Osteocyte (in vitro differentiated cells): ENCODE measurements around the gene AMBRA1. TPM values are rescaled to one million over a fixed set of nuclear protein-coding genes. Genes with fewer than 3 reads are reported as not detected.

ENCODE experiments used
- DNase-seq: peaks from one replicate; pipeline ENCODE4 v3.0.0; 2021; ENCODE audit warnings: mixed read lengths; ENCODE audit not compliant: unreplicated experiment; ENCODE audit errors: extremely low spot score
- H3K27ac Mint-ChIP-seq: one replicate; pipeline ENCODE4 v1.8.0; 2021; ENCODE audit warnings: mild to moderate bottlenecking, mixed read lengths; ENCODE audit not compliant: unreplicated experiment
- H3K27me3 Mint-ChIP-seq: one replicate; pipeline ENCODE4 v1.8.0; 2021; ENCODE audit warnings: mixed read lengths; ENCODE audit not compliant: unreplicated experiment
- H3K36me3 Mint-ChIP-seq: one replicate; pipeline ENCODE4 v1.8.0; 2021; ENCODE audit warnings: mixed read lengths; ENCODE audit not compliant: unreplicated experiment
- H3K4me1 Mint-ChIP-seq: one replicate; pipeline ENCODE4 v1.8.0; 2021; ENCODE audit warnings: mixed read lengths; ENCODE audit not compliant: unreplicated experiment
- H3K4me3 Mint-ChIP-seq: one replicate; pipeline ENCODE4 v1.8.0; 2021; ENCODE audit warnings: mild to moderate bottlenecking, moderate library complexity, mixed read lengths; ENCODE audit not compliant: unreplicated experiment
- H3K9me3 Mint-ChIP-seq: one replicate; pipeline ENCODE4 v1.8.0; 2021; ENCODE audit warnings: mixed read lengths; ENCODE audit not compliant: unreplicated experiment
- total RNA-seq: library from RNA; stranded (reverse); gene quantifications from 2 replicates; pipeline ENCODE4 v1.2.1, GENCODE V29; 2021
- TF ChIP-seq, protein P1 (sequence below): fragments of 200-600 bp; sonication (generic); IDR thresholded peaks from 2 replicates; pipeline ENCODE4 v1.5.0; 2021; ENCODE audit warnings: antibody characterized with exemption, mild to moderate bottlenecking, moderate library complexity

The AMBRA1 gene
- total RNA-seq, 1 donor from 2014 or later, result 32.1 TPM

DNA sequence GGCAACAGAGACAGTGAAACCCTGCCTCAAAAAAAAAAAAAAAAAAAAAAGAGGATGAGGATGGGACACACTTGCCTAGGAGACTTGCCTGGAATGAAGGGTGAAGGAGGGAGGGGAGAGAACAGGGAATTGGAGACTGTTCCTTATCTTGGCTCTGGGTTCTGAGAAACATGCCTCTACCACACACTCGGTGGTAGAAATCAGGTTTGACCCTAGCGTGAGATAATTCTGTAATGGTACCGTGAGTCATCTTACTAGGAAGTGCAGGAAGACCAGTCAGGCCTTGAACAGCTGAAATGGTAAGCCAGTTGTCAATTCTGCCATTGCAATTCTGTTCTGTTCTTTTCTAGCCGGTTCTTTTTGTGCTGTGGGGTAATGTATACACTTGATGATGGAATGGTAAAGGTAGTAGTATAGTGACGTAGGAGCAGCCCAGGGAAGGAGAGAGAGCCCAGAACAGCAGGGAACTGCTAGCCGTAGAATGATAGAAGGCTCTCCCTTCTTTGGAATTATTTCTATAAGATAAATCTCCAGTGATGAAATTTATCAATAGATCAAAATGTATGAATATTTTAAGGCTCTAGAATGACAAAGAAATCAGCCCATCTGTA, 3.9 kb upstream of the AMBRA1 start:
- no peak overlapping the region for H3K4me3 Mint-ChIP-seq
- no peaks in the 10 kb centered on the region for H3K27me3 Mint-ChIP-seq
- DNase-seq, result no peak
- no peak overlapping the region for H3K27ac Mint-ChIP-seq
- peaks cover 4% of the 10 kb centered on the region for H3K36me3 Mint-ChIP-seq
- H3K9me3 Mint-ChIP-seq, result no peaks in the 10 kb centered on the region
- TF ChIP-seq, protein P1, sequence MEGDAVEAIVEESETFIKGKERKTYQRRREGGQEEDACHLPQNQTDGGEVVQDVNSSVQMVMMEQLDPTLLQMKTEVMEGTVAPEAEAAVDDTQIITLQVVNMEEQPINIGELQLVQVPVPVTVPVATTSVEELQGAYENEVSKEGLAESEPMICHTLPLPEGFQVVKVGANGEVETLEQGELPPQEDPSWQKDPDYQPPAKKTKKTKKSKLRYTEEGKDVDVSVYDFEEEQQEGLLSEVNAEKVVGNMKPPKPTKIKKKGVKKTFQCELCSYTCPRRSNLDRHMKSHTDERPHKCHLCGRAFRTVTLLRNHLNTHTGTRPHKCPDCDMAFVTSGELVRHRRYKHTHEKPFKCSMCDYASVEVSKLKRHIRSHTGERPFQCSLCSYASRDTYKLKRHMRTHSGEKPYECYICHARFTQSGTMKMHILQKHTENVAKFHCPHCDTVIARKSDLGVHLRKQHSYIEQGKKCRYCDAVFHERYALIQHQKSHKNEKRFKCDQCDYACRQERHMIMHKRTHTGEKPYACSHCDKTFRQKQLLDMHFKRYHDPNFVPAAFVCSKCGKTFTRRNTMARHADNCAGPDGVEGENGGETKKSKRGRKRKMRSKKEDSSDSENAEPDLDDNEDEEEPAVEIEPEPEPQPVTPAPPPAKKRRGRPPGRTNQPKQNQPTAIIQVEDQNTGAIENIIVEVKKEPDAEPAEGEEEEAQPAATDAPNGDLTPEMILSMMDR, result no peak
- H3K4me1 Mint-ChIP-seq, result peaks cover 10% of the 10 kb centered on the region

DNA sequence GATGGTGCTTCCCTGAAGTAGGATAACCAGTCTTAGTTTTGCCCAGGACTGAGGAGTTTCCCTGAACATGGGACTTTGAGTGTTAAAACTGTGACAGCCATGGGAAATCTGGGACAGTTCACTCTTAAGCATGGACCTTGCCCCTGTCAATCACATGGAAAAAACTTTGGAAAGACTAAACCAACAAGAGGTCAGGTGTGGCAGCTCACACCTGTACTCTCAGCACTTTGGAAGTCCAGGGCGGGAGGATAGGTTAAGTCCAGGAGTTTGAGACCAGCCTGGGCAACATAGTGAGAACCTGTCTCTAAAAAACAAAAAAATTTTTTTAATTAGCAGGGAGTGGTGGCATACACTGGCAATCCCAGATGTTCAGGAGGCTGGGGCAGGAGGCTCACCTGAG, 3.3 kb upstream of the AMBRA1 start:
- H3K4me3 Mint-ChIP-seq, result no peak overlapping the region
- H3K27ac Mint-ChIP-seq, result no peak overlapping the region
- no peaks in the 10 kb centered on the region for H3K9me3 Mint-ChIP-seq
- no peak for DNase-seq
- peaks cover 16% of the 10 kb centered on the region for H3K4me1 Mint-ChIP-seq
- no peaks in the 10 kb centered on the region for H3K27me3 Mint-ChIP-seq
- H3K36me3 Mint-ChIP-seq, result peaks cover 4% of the 10 kb centered on the region
- TF ChIP-seq, protein P1, result no peak

DNA sequence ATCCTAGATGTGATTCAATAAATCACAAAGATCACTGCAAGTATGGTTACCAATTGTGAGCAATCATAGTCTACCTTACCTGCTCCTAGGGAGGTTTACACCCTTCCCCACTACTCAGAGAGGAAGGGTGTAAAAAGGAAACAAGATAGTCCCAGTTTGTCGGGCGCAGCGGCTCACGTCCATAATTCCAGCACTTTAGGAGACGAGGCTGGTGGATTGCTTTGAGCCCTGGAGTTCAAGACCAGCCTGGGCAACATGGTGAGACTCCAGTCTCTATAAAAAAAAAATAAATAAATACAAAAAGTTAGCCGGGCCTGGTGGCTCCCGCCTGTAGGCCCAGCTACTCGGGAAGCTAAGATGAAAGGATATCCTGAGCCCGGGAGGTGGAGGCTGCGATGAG, 962 bp upstream of the AMBRA1 start:
- Mint-ChIP-seq H3K4me1 (peaks cover 32% of the 10 kb centered on the region), H3K27ac (no peak overlapping the region), H3K27me3 (no peaks in the 10 kb centered on the region), H3K4me3 (peak overlapping the region; percentile 98), H3K36me3 (peaks cover 7% of the 10 kb centered on the region), H3K9me3 (no peaks in the 10 kb centered on the region)
- DNase-seq, result no peak
- TF ChIP-seq, protein P1, result no peak

DNA sequence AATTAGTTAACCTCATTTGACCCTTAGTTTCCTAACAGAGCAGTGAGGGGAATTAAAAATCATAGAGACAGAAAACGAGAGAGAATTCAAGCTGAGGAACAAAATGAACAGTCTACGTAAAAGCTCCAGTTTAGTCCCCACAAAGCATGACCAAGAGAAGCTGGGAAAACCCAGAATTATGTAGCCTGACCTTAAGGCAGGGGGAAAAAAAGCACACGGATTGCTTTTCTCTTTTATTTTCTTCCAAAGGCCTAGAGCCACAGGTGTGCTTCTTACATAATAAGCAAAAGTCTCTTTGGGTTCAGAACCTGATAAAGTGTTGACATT, 514 bp upstream of the AMBRA1 start:
- Mint-ChIP-seq H3K4me3 (peak overlapping the region; percentile 98), H3K27ac (peak overlapping the region; percentile 98), H3K36me3 (peaks cover 7% of the 10 kb centered on the region), H3K27me3 (no peaks in the 10 kb centered on the region), H3K9me3 (no peaks in the 10 kb centered on the region), H3K4me1 (peaks cover 33% of the 10 kb centered on the region)
- no peak for DNase-seq
- TF ChIP-seq, protein P1, result no peak

DNA sequence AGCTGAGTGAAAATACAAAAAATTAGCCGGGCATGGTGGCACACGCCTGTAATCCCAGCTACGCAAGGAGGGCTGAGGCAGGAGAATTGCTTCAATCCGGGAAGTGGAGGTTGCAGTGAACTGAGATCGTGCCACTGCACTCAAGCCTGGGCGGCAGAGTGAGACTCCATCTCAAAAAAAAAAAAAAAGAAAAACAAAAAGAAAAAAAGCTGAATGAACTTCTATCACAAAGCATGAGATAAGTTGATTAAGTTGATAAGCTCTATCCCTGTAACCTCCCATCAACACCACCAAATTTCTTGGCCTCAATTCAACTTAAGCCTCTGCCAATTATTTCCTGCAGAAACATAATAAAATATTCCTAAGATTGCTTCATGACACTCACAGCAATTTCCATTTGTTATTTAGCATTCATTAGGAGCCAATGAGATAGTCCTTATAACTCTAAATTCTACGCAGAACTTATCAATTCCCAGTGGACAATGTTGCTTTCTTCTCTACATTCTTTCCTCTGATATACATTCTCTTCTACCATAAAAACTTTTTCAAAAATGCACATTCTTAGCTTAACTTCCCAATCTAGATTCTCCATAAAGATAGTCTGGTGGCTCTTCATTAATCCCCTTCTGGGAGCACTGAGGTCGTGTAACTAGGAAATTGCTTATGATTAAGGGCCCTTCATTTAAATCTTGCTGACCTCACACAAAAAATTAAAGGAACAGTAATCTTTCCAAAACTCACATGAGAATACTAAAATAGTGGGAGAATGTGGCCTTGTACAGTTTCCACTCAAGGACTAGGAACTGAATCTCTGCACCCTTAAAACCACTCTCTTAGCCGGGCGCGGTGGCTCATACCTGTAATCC, 2.9 kb downstream of the AMBRA1 start:
- peak overlapping the region; percentile 12 for H3K4me3 Mint-ChIP-seq
- H3K27ac Mint-ChIP-seq, result peak overlapping the region; percentile 25
- peaks cover 44% of the 10 kb centered on the region for H3K4me1 Mint-ChIP-seq
- H3K27me3 Mint-ChIP-seq, result no peaks in the 10 kb centered on the region
- DNase-seq, result no peak
- TF ChIP-seq, protein P1, result no peak
- no peaks in the 10 kb centered on the region for H3K9me3 Mint-ChIP-seq
- H3K36me3 Mint-ChIP-seq, result peaks cover 7% of the 10 kb centered on the region
